Measurements from ENCODE around the gene CDHR1. TPM values are rescaled to one million over a fixed set of nuclear protein-coding genes. Genes with fewer than 3 reads are reported as not detected.

CDHR1 gene
- total and polyA plus RNA-seq, 2 donors (not counting 1 experiment from before 2014, with no cell fraction given) = 0.05 TPM; not detected in 1

- Histone ChIP-seq H2AFZ (ENCODE audit: low read length) (no peak overlapping the region), H3K27me3 (ENCODE audit: control insufficient read depth, insufficient read depth, low read length) (peaks cover 9% of the 10 kb centered on the region), H3K4me1 (ENCODE audit: control insufficient read depth, extremely low read depth, insufficient read depth, low read length) (no peaks in the 10 kb centered on the region), H3K4me2 (ENCODE audit: extremely low read depth, insufficient read depth, low read length) (no peak overlapping the region), H3K79me2 (ENCODE audit: control insufficient read depth, insufficient read depth, low read length) (no peaks in the 10 kb centered on the region), H4K20me1 (ENCODE audit: control insufficient read depth, extremely low read depth, insufficient read depth, low read length) (no peaks in the 10 kb centered on the region), H3K27ac (ENCODE audit: insufficient read depth, low read length) (no peak overlapping the region), H3K4me3 (replicated peaks in 1 of 4; ENCODE audit: control extremely low read depth in 1 of 4, insufficient read depth in 1 of 4, low read depth in 3 of 4, low read length in 4 of 4) (no peak overlapping the region), H3K9me3 (ENCODE audit: control insufficient read depth, insufficient read depth, low read depth, low read length) (no peaks in the 10 kb centered on the region), H3K9ac (ENCODE audit: insufficient read depth, low read length) (no peak overlapping the region), H3K36me3 (ENCODE audit: control insufficient read depth, insufficient read depth, low read length) (no peaks in the 10 kb centered on the region)
- no peak for DNase-seq (ENCODE audit: low read depth in 2 of 2)
- TF ChIP-seq CTCF (conservative IDR thresholded peaks at IDR 0.05 in 1 of 2, IDR thresholded peaks at IDR 0.05 in 1 of 2; ENCODE audit: low read depth in 1 of 2, low read length in 2 of 2) = no peak
- no peak for TF ChIP-seq EZH2 (IDR thresholded peaks at IDR 0.05; ENCODE audit: low read length, missing control alignments)
These were observed 63.1 kb downstream of the CDHR1 start for GRCh38 chr10:84257343-84258020.

GRCh38 chr10:84258034-84258695, 63.8 kb downstream of the CDHR1 start:
- Histone ChIP-seq H3K4me2 (ENCODE audit: extremely low read depth, insufficient read depth, low read length) (no peak overlapping the region), H3K27me3 (ENCODE audit: control insufficient read depth, insufficient read depth, low read length) (peaks cover 9% of the 10 kb centered on the region), H4K20me1 (ENCODE audit: control insufficient read depth, extremely low read depth, insufficient read depth, low read length) (no peaks in the 10 kb centered on the region), H3K4me1 (ENCODE audit: control insufficient read depth, extremely low read depth, insufficient read depth, low read length) (no peaks in the 10 kb centered on the region), H3K4me3 (replicated peaks in 1 of 4; ENCODE audit: control extremely low read depth in 1 of 4, insufficient read depth in 1 of 4, low read depth in 3 of 4, low read length in 4 of 4) (no peak overlapping the region), H3K79me2 (ENCODE audit: control insufficient read depth, insufficient read depth, low read length) (no peaks in the 10 kb centered on the region), H3K9ac (ENCODE audit: insufficient read depth, low read length) (no peak overlapping the region), H2AFZ (ENCODE audit: low read length) (no peak overlapping the region), H3K36me3 (ENCODE audit: control insufficient read depth, insufficient read depth, low read length) (no peaks in the 10 kb centered on the region), H3K27ac (ENCODE audit: insufficient read depth, low read length) (no peak overlapping the region), H3K9me3 (ENCODE audit: control insufficient read depth, insufficient read depth, low read depth, low read length) (no peaks in the 10 kb centered on the region)
- TF ChIP-seq CTCF (conservative IDR thresholded peaks at IDR 0.05 in 1 of 2, IDR thresholded peaks at IDR 0.05 in 1 of 2; ENCODE audit: low read depth in 1 of 2, low read length in 2 of 2) (no peak), EZH2 (IDR thresholded peaks at IDR 0.05; ENCODE audit: low read length, missing control alignments) (no peak)
- no peak for DNase-seq (ENCODE audit: low read depth in 2 of 2)

DNA sequence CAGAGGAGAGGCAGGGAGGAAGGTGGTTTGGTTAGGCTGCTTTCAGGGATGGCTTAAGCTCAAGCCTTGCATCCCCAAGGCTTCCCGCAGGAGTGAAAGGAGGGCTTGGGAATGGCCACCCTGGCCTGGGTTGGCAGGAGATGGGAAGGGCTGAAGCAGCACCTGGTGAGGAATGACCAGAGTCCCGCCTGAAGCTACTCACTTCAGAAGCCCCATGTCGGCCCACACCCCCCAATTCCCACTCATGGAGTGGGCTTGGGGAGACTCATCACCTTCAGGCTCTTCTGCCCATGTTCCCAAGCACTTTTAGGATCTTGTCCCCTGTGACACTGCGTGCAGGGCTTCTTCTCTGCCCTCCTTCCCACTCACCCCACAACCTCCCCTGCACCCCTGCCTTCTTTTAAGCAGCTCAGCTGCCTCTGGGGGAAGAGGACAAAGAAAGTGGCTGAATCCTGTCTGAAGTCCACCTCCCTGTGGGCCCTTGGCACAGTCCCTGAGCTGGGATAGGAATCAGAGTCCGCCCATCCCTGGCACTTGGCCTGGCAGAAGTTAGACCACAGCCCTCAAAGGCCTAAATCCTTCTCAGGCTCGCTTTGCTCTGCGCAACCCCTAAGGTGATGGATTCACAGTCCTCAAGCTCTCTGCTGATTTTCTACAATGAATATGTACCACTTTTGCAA, 67.0 kb downstream of the CDHR1 start:
- Histone ChIP-seq H3K79me2 (ENCODE audit: control insufficient read depth, insufficient read depth, low read length) (no peaks in the 10 kb centered on the region), H3K4me1 (ENCODE audit: control insufficient read depth, extremely low read depth, insufficient read depth, low read length) (no peaks in the 10 kb centered on the region), H4K20me1 (ENCODE audit: control insufficient read depth, extremely low read depth, insufficient read depth, low read length) (no peaks in the 10 kb centered on the region), H3K4me3 (replicated peaks in 1 of 4; ENCODE audit: control extremely low read depth in 1 of 4, insufficient read depth in 1 of 4, low read depth in 3 of 4, low read length in 4 of 4) (no peak overlapping the region), H3K27ac (ENCODE audit: insufficient read depth, low read length) (no peak overlapping the region), H2AFZ (ENCODE audit: low read length) (no peak overlapping the region), H3K27me3 (ENCODE audit: control insufficient read depth, insufficient read depth, low read length) (peaks cover 9% of the 10 kb centered on the region), H3K9ac (ENCODE audit: insufficient read depth, low read length) (no peak overlapping the region), H3K9me3 (ENCODE audit: control insufficient read depth, insufficient read depth, low read depth, low read length) (no peaks in the 10 kb centered on the region), H3K36me3 (ENCODE audit: control insufficient read depth, insufficient read depth, low read length) (no peaks in the 10 kb centered on the region), H3K4me2 (ENCODE audit: extremely low read depth, insufficient read depth, low read length) (no peak overlapping the region)
- DNase-seq (ENCODE audit: low read depth in 2 of 2) = no peak
- TF ChIP-seq EZH2 (IDR thresholded peaks at IDR 0.05; ENCODE audit: low read length, missing control alignments) (no peak), CTCF (conservative IDR thresholded peaks at IDR 0.05 in 1 of 2, IDR thresholded peaks at IDR 0.05 in 1 of 2; ENCODE audit: low read depth in 1 of 2, low read length in 2 of 2) (no peak)
